Loucy (cell line): ENCODE results near the gene NCOA6.
"Not testable (repeated sequence)": the region's sequence is repeated elsewhere in the genome, so short reads cannot be mapped to it uniquely, and the experiment has no call there.

ENCODE experiments used
- H2AFZ ChIP-seq: fragments of 200-600 bp; sonication (generic); 2 replicates; pipeline ENCODE4 v1.6.0; 2016; ENCODE audit warnings: antibody characterized with exemption, mild to moderate bottlenecking, low read length, moderate library complexity
- H3F3A ChIP-seq: fragments of 200-600 bp; 2 replicates; pipeline ENCODE4 v1.6.0; 2016; ENCODE audit warnings: antibody characterized with exemption, low read depth, mild to moderate bottlenecking
- H3K27me3 ChIP-seq: fragments of 200-600 bp; sonication (generic); 2 replicates; pipeline ENCODE4 v1.6.1; 2014; ENCODE audit warnings: low read length, mild to moderate bottlenecking; ENCODE audit not compliant: insufficient read depth, poor library complexity, severe bottlenecking
- H3K36me3 ChIP-seq: fragments of 200-600 bp; sonication (generic); 2 replicates; pipeline ENCODE4 v1.6.1; 2016; ENCODE audit warnings: low read length; ENCODE audit not compliant: insufficient read depth
- H3K4me1 ChIP-seq: fragments of 200-600 bp; sonication (generic); 2 replicates; pipeline ENCODE4 v1.5.1; 2014; ENCODE audit warnings: low read length, mild to moderate bottlenecking; ENCODE audit not compliant: insufficient read depth, poor library complexity, severe bottlenecking
- H3K4me2 ChIP-seq: fragments of 200-600 bp; sonication (generic); 2 replicates; pipeline ENCODE4 v1.6.0; 2014; ENCODE audit warnings: antibody characterized with exemption, low read length, low read depth, mild to moderate bottlenecking; ENCODE audit not compliant: poor library complexity, severe bottlenecking
- H3K4me3 ChIP-seq: fragments of 200-600 bp; sonication (generic); 2 replicates; pipeline ENCODE4 v1.5.1; 2014; ENCODE audit warnings: low read length, mild to moderate bottlenecking, mixed read lengths; ENCODE audit not compliant: poor library complexity, severe bottlenecking
- H3K79me2 ChIP-seq: fragments of 200-600 bp; sonication (generic); 2 replicates; pipeline ENCODE4 v1.6.1; 2014; ENCODE audit warnings: low read length; ENCODE audit not compliant: insufficient read depth
- H3K9ac ChIP-seq: fragments of 200-600 bp; sonication (generic); 2 replicates; pipeline ENCODE4 v1.6.0; 2014; ENCODE audit warnings: mild to moderate bottlenecking, low read depth, low read length, moderate library complexity; ENCODE audit not compliant: poor library complexity, severe bottlenecking
- H3K9me2 ChIP-seq: fragments of 200-600 bp; sonication (generic); replicated peaks from 2 replicates; pipeline ENCODE4 v1.6.1; 2016; ENCODE audit warnings: low read depth, low read length, mixed read lengths
- H3K9me3 ChIP-seq: fragments of 200-600 bp; sonication (generic); 2 replicates; pipeline ENCODE4 v1.6.1; 2014; ENCODE audit warnings: mild to moderate bottlenecking, antibody characterized with exemption, low read length, low read depth; ENCODE audit not compliant: insufficient read depth
- H4K20me1 ChIP-seq: fragments of 200-600 bp; sonication (generic); 2 replicates; pipeline ENCODE4 v1.6.0; 2014; ENCODE audit warnings: antibody characterized with exemption, low read length, mild to moderate bottlenecking; ENCODE audit not compliant: insufficient read depth, poor library complexity, severe bottlenecking
- EZH2phosphoT487 ChIP-seq: fragments of 200-600 bp; IDR thresholded peaks from 2 replicates; pipeline ENCODE4 v1.6.1; 2018; ENCODE audit warnings: antibody characterized with exemption, mild to moderate bottlenecking, moderate library complexity, borderline replicate concordance
- TF ChIP-seq, protein P1 (sequence below): fragments of 200-600 bp; sonication (generic); conservative IDR thresholded peaks from 2 replicates; pipeline ENCODE4 v1.5.1; 2014; ENCODE audit warnings: mild to moderate bottlenecking, antibody characterized with exemption, low read length

The NCOA6 gene

DNA sequence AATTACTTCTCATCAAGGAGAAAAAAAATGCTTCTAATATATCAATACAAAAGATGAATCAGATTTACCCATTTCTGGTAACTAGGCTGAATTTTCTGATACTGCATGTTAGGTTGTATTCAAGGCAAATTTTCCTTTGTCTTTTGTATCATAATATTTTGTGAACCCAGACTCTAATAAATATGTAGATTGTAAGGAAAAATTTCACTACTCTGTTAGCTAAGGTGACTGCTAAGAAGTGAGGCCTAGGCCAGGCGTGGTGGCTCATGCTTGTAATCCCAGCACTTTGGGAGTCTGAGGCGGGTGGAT, 108.6 kb downstream of the NCOA6 start:
- Histone ChIP-seq H3K27me3 (no peaks in the 10 kb centered on the region), H3K9ac (no peak overlapping the region), H2AFZ (no peak overlapping the region), H3K36me3 (peaks cover 11% of the 10 kb centered on the region; the same call in 1 of the 2 replicates), H3K9me3 (no peaks in the 10 kb centered on the region), H3F3A (no peaks in the 10 kb centered on the region), H3K9me2 (no peaks in the 10 kb centered on the region), H4K20me1 (no peaks in the 10 kb centered on the region), H3K79me2 (no peaks in the 10 kb centered on the region), H3K4me1 (no peaks in the 10 kb centered on the region), H3K4me2 (no peak overlapping the region), H3K4me3 (no peak overlapping the region)
- TF ChIP-seq EZH2phosphoT487: no peak
- TF ChIP-seq, protein P1, sequence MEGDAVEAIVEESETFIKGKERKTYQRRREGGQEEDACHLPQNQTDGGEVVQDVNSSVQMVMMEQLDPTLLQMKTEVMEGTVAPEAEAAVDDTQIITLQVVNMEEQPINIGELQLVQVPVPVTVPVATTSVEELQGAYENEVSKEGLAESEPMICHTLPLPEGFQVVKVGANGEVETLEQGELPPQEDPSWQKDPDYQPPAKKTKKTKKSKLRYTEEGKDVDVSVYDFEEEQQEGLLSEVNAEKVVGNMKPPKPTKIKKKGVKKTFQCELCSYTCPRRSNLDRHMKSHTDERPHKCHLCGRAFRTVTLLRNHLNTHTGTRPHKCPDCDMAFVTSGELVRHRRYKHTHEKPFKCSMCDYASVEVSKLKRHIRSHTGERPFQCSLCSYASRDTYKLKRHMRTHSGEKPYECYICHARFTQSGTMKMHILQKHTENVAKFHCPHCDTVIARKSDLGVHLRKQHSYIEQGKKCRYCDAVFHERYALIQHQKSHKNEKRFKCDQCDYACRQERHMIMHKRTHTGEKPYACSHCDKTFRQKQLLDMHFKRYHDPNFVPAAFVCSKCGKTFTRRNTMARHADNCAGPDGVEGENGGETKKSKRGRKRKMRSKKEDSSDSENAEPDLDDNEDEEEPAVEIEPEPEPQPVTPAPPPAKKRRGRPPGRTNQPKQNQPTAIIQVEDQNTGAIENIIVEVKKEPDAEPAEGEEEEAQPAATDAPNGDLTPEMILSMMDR: no peak

DNA sequence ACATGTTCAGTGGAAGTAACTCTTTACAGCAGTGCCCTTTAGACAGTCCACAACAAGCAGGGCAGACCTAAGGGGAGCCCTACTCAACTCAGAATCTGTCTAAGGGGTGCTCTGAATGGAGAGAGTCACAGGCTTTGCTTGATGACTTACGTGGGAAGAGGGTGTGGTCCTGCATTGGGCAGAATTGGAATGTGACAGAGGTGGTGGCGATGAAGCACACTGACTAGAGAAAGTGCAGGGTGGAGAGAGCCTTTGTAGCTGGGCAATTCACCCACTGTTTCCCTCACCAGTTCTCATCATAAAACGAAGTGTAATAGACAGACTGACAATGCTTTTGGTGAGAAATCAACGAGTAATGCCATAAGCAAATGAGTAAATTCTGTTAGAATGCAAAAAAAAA, 110.1 kb downstream of the NCOA6 start:
- peaks cover 9% of the 10 kb centered on the region; the same call in 1 of the 2 replicates for H3K36me3 ChIP-seq
- H3F3A ChIP-seq: no peaks in the 10 kb centered on the region

DNA sequence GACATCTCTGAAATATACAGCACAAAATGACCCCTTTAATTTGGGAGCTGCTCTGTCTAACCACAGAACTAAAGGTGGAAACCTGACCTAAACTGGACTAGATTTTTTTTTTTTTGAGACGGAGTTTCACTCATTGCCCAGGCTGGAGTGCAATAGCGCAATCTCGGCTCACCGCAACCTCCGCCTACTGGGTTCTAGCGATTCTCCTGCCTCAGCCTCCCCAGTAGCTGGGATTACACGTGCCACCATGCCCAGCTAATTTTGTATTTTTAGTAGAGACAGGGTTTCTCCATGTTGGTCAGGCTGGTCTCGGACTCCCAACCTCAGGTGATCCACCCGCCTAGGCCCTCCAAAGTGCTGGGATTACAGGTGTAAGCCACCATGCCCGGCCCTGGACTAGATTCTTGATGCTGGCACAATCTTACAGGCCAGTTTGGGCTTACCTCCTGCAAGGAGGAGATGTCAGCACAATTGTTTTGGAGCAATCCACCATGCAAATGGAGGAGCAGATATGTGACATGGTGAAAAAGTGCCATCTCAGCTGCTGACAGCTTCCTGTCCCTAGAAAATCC, 111.4 kb downstream of the NCOA6 start:
- H3K27me3 ChIP-seq, H4K20me1 ChIP-seq, H3K9ac ChIP-seq, H3K4me3 ChIP-seq, H3K79me2 ChIP-seq, H3K36me3 ChIP-seq, H3K4me1 ChIP-seq, H3K4me2 ChIP-seq, H3K9me2 ChIP-seq, H3K9me3 ChIP-seq, H3F3A ChIP-seq, H2AFZ ChIP-seq: not testable (repeated sequence)

More for the DNA sequence above, 110.1 kb downstream of the NCOA6 start:
- H3K79me2 ChIP-seq: no peaks in the 10 kb centered on the region
- H3K4me3 ChIP-seq: no peak overlapping the region
- H3K27me3 ChIP-seq: no peaks in the 10 kb centered on the region
- H3K9me3 ChIP-seq: no peaks in the 10 kb centered on the region
- H2AFZ ChIP-seq: no peak overlapping the region
- H3K4me2 ChIP-seq: no peak overlapping the region
- no peaks in the 10 kb centered on the region for H3K4me1 ChIP-seq
- no peaks in the 10 kb centered on the region for H4K20me1 ChIP-seq
- TF ChIP-seq, protein P1: no peak
- H3K9ac ChIP-seq: no peak overlapping the region
- H3K9me2 ChIP-seq: no peaks in the 10 kb centered on the region

DNA sequence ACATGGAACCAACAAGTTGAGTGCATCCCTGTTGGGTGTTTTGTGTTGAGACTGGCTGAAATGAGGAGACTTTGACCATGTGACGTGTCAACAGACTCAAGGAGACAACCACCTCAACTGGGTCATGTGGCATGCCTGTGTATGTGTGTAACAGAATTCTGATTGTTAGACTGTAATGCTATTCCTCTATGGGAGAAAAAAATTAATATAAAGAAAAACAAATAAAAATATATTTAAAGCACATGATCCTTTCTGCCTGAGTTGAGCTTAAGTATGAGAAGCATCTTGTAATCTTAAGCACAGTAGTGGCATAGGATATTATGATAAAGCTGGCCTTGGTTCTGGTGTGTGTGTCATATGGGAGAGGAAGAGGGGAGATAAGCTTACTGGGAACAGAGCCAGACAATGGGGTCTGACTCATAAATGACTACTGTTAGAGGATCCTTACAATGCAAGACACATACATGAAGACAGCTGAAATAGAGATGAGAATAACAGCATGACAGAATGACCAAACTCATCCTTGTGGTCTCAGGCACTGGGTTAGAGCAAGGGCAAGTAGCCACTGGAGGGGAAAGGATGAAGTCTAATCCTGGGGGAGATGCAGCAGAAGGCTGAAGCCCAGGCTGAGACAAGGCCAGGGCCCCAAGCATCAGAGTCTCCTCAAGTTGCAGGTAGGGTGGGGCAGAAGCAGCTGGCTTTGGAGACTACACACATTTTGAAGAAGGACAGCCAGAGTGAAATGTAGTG, 112.1 kb downstream of the NCOA6 start:
- Histone ChIP-seq H3K4me3 (no peak overlapping the region), H3K4me2 (no peak overlapping the region), H4K20me1 (no peaks in the 10 kb centered on the region), H2AFZ (no peak overlapping the region), H3K9ac (no peak overlapping the region), H3K4me1 (peaks cover 7% of the 10 kb centered on the region), H3F3A (no peaks in the 10 kb centered on the region), H3K79me2 (no peaks in the 10 kb centered on the region), H3K9me2 (no peaks in the 10 kb centered on the region), H3K36me3 (peaks cover 4% of the 10 kb centered on the region; the same call in 1 of the 2 replicates), H3K27me3 (no peaks in the 10 kb centered on the region), H3K9me3 (no peaks in the 10 kb centered on the region)
- no peak for TF ChIP-seq EZH2phosphoT487
- TF ChIP-seq, protein P1: no peak
